GM18511 (cell line): Measurements from ENCODE around the gene TAF7.
"Not testable (repeated sequence)": the region's sequence is repeated elsewhere in the genome, so short reads cannot be mapped to it uniquely, and the experiment has no call there.

ENCODE experiments used
- ATAC-seq: cut with Tn5 transposase; IDR thresholded peaks from one replicate; pipeline ENCODE4 v1.9.1; 2021; ENCODE audit warnings: mild to moderate bottlenecking, moderate library complexity; ENCODE audit not compliant: unreplicated experiment

Gene TAF7

GRCh38 chr5:141340781-141341354 is 20.3 kb upstream of the TAF7 start:
- not testable (repeated sequence) for ATAC-seq

- ATAC-seq = no peak
Observed at GRCh38 chr5:141338538-141339306, 18.1 kb upstream of the TAF7 start, which contains the start of gene PCDHGA2. Gene PCDHGA2 (plus strand): TSS chr5:141338760.

- not testable (repeated sequence) for ATAC-seq
Observed at GRCh38 chr5:141332571-141332970, 12.0 kb upstream of the TAF7 start.

- ATAC-seq = no peak
Observed at GRCh38 chr5:141330299-141331080, 9.9 kb upstream of the TAF7 start, which contains the start of gene PCDHGA1. Gene PCDHGA1 (plus strand): TSS chr5:141330514.

GRCh38 chr5:141328231-141328630 is 7.6 kb upstream of the TAF7 start:
- no peak for ATAC-seq

- ATAC-seq = peak; percentile 67
Observed at GRCh38 chr5:141326088-141326854, 5.7 kb upstream of the TAF7 start.

- no peak for ATAC-seq
Observed at GRCh38 chr5:141322261-141322660, 1.7 kb upstream of the TAF7 start.

GRCh38 chr5:141319699-141320098 is 885 bp downstream of the TAF7 start:
- ATAC-seq = no peak

- ATAC-seq = no peak
Observed at GRCh38 chr5:141319202-141319601, 1.4 kb downstream of the TAF7 start.

- not testable (repeated sequence) for ATAC-seq
Observed at GRCh38 chr5:141316963-141317362, 3.6 kb downstream of the TAF7 start.

GRCh38 chr5:141313711-141314110 is 6.9 kb downstream of the TAF7 start:
- ATAC-seq = no peak

GRCh38 chr5:141306630-141307029 is 14.0 kb downstream of the TAF7 start:
- no peak for ATAC-seq

GRCh38 chr5:141303756-141304155 is 16.8 kb downstream of the TAF7 start, which contains the start of gene SLC25A2:
Gene SLC25A2 (minus strand): TSS chr5:141304049. CDS start chr5:141303865, 184 bp downstream.
- ATAC-seq = no peak

- no peak for ATAC-seq
Observed at GRCh38 chr5:141298376-141298775, 22.2 kb downstream of the TAF7 start.

- ATAC-seq = no peak
Observed at GRCh38 chr5:141272906-141273305, 47.7 kb downstream of the TAF7 start.

GRCh38 chr5:141269195-141269594 is 51.4 kb downstream of the TAF7 start:
- ATAC-seq = no peak
